ENCODE results near the gene GALNT18. TPM values are rescaled to one million over a fixed set of nuclear protein-coding genes. Genes with fewer than 3 reads are reported as not detected.

Gene GALNT18
- polyA plus RNA-seq, 1 donor from 2014 or later: 7.6 TPM

- Histone ChIP-seq H3K9me2 (ENCODE audit: insufficient read depth, low read length) (no peaks in the 10 kb centered on the region), H3K4me2 (ENCODE audit: low read length) (no peak overlapping the region), H3K4me3 (ENCODE audit: low read length) (no peak overlapping the region), H3K36me3 (ENCODE audit: insufficient read depth, low read length) (no peaks in the 10 kb centered on the region), H4K20me1 (ENCODE audit: insufficient read depth) (no peaks in the 10 kb centered on the region), H3K79me2 (replicated peaks; ENCODE audit: insufficient read depth, low read length) (no peaks in the 10 kb centered on the region), H3K27me3 (ENCODE audit: insufficient read depth, low read depth, low read length) (no peaks in the 10 kb centered on the region), H2AFZ (ENCODE audit: low read depth, low read length) (no peak overlapping the region), H3K9ac (ENCODE audit: low read length) (no peak overlapping the region), H3K9me3 (ENCODE audit: low read length) (no peaks in the 10 kb centered on the region), H3F3A (ENCODE audit: insufficient read depth, low read length, poor library complexity, severe bottlenecking) (no peaks in the 10 kb centered on the region), H3K27ac (ENCODE audit: low read length) (no peak overlapping the region)
- TF ChIP-seq EP300 (conservative IDR thresholded peaks at IDR 0.05; ENCODE audit: poor library complexity, severe bottlenecking) (no peak), CTCF (IDR thresholded peaks at IDR 0.05; ENCODE audit: poor library complexity, severe bottlenecking) (no peak)
These were observed 370.3 kb downstream of the GALNT18 start for GRCh38 chr11:11251394-11251970.

- Histone ChIP-seq H3K4me3 (ENCODE audit: low read length) (no peak overlapping the region), H3K9me3 (ENCODE audit: low read length) (no peaks in the 10 kb centered on the region), H3K4me2 (ENCODE audit: low read length) (no peak overlapping the region), H2AFZ (ENCODE audit: low read depth, low read length) (no peak overlapping the region), H3K27me3 (ENCODE audit: insufficient read depth, low read depth, low read length) (no peaks in the 10 kb centered on the region), H3K9me2 (ENCODE audit: insufficient read depth, low read length) (no peaks in the 10 kb centered on the region), H3K9ac (ENCODE audit: low read length) (no peak overlapping the region), H3K79me2 (replicated peaks; ENCODE audit: insufficient read depth, low read length) (no peaks in the 10 kb centered on the region), H3F3A (ENCODE audit: insufficient read depth, low read length, poor library complexity, severe bottlenecking) (no peaks in the 10 kb centered on the region), H3K36me3 (ENCODE audit: insufficient read depth, low read length) (no peaks in the 10 kb centered on the region), H4K20me1 (ENCODE audit: insufficient read depth) (no peaks in the 10 kb centered on the region), H3K27ac (ENCODE audit: low read length) (no peak overlapping the region)
- no peak for TF ChIP-seq EP300 (conservative IDR thresholded peaks at IDR 0.05; ENCODE audit: poor library complexity, severe bottlenecking)
- no peak for TF ChIP-seq TAF1 (IDR thresholded peaks at IDR 0.05; ENCODE audit: low read depth)
- TF ChIP-seq MXI1 (conservative IDR thresholded peaks at IDR 0.05; ENCODE audit: poor library complexity, severe bottlenecking): no peak
- no peak for TF ChIP-seq CTCF (IDR thresholded peaks at IDR 0.05; ENCODE audit: poor library complexity, severe bottlenecking)
- TF ChIP-seq SMC3 (conservative IDR thresholded peaks at IDR 0.05; ENCODE audit: poor library complexity): no peak
- TF ChIP-seq REST (IDR thresholded peaks at IDR 0.05; ENCODE audit: borderline replicate concordance): peak; percentile 58
These were observed 371.3 kb downstream of the GALNT18 start for GRCh38 chr11:11250470-11250869.

All from neural cell (in vitro differentiated cells).